Measurements from ENCODE around the gene YAP1. TPM values are rescaled to one million over a fixed set of nuclear protein-coding genes. Genes with fewer than 3 reads are reported as not detected.
A peak's percentile ranks its signal among the peaks of the same experiment; 100 is the strongest.

The YAP1 gene
- total and polyA plus RNA-seq, 2 of the 4 experiments (the other 2 are of a cell fraction), result 121 to 251 TPM

GRCh38 chr11:102194257-102194656, 84.0 kb downstream of the YAP1 start:
- Histone ChIP-seq H2AK9ac (replicated peaks; ENCODE audit: low read depth, low read length, poor library complexity) (no peak overlapping the region), H3K56ac (ENCODE audit: extremely low read depth, insufficient read depth, low read length) (no peak overlapping the region), H3K4me3 (ENCODE audit: insufficient read depth, low read depth, low read length) (no peak overlapping the region), H3K36me3 (ENCODE audit: control insufficient read depth, insufficient read depth, low read length) (peaks cover 2% of the 10 kb centered on the region), H3K4me1 (ENCODE audit: control insufficient read depth, insufficient read depth, low read length) (peaks cover 12% of the 10 kb centered on the region), H3K23ac (ENCODE audit: low read depth, low read length) (no peak overlapping the region), H3K14ac (replicated peaks; ENCODE audit: low read depth, low read length) (no peak overlapping the region), H2BK15ac (ENCODE audit: low read depth, low read length) (no peak overlapping the region), H2AK5ac (ENCODE audit: low read depth, low read length) (no peak overlapping the region), H3K18ac (ENCODE audit: low read depth, low read length) (no peak overlapping the region), H3K79me1 (ENCODE audit: low read depth in 1 of 2, low read length in 2 of 2) (peaks cover 26 to 69% of the 10 kb centered on the region in 2 experiments), H4K5ac (ENCODE audit: low read depth, low read length) (no peak overlapping the region), H4K20me1 (ENCODE audit: insufficient read depth, low read length) (peaks cover 7% of the 10 kb centered on the region; the same call in 1 of the 2 replicates), H3K27ac (ENCODE audit: insufficient read depth, low read length) (no peak overlapping the region), H3K27me3 (ENCODE audit: control insufficient read depth, insufficient read depth, low read length) (no peaks in the 10 kb centered on the region), H3K4ac (ENCODE audit: low read depth, low read length) (no peak overlapping the region), H4K91ac (ENCODE audit: insufficient read depth, low read depth, low read length) (no peak overlapping the region), H2BK120ac (ENCODE audit: low read depth, low read length) (no peak overlapping the region), H3K4me2 (ENCODE audit: low read depth, low read length) (no peak overlapping the region), H2BK20ac (ENCODE audit: low read depth, low read length) (no peak overlapping the region), H3K9me3 (ENCODE audit: control insufficient read depth, insufficient read depth, low read length) (no peaks in the 10 kb centered on the region), H3K9ac (ENCODE audit: low read depth, low read length) (no peak overlapping the region), H2AFZ (replicated peaks; ENCODE audit: low read length, poor library complexity) (no peak overlapping the region), H4K8ac (ENCODE audit: low read depth in 2 of 2, low read length in 2 of 2) (no peak overlapping the region), H3K9me1 (ENCODE audit: insufficient read depth, low read length) (peaks cover 7% of the 10 kb centered on the region), H2BK5ac (ENCODE audit: low read depth, low read length, poor library complexity, severe bottlenecking) (no peak overlapping the region)
- DNase-seq (no peak), ATAC-seq (ENCODE audit: low read depth) (peak; percentile 19; the same call in 1 of the 2 replicates)
- in situ Hi-C loops (cut with MboI; ENCODE audit: low sequenced_read_pairs) (no loop called here), dilution Hi-C loops (cut with HindIII; ENCODE audit: low sequenced_read_pairs, unreplicated experiment) (no loop called here), intact Hi-C loops (cut with micrococcal nuclease) (no loop called here)
- no TSS peak for BruUV-seq (replicated peaks)
- ChIA-PET CTCF (no interaction called here), POLR2A (ENCODE audit: unreplicated experiment) (no interaction called here)
- no peak for TF ChIP-seq SMC3 (IDR thresholded peaks at IDR 0.05; ENCODE audit: low read depth, low read length)
- TF ChIP-seq MAZ (IDR thresholded peaks at IDR 0.05; ENCODE audit: borderline replicate concordance, low read depth, low read length), result no peak
- TF ChIP-seq POLR2A (IDR thresholded peaks at IDR 0.05; ENCODE audit: low read depth, low read length), result no peak
- TF ChIP-seq CHD1 (IDR thresholded peaks at IDR 0.05; ENCODE audit: low read depth, low read length), result no peak
- no peak for TF ChIP-seq RAD21 (IDR thresholded peaks at IDR 0.05; ENCODE audit: low read length)
- TF ChIP-seq NFE2L2 (IDR thresholded peaks at IDR 0.05; ENCODE audit: low read depth, low read length), result no peak
